Ectodermal cell (in vitro differentiated cells): Measurements from ENCODE around the gene KRT77.

Experiments
- H3K27ac ChIP-seq: 2 replicates; pipeline ENCODE4 v1.7.0; 2013; ENCODE audit warnings: mild to moderate bottlenecking, low read depth, low read length; ENCODE audit not compliant: insufficient read depth, poor library complexity, severe bottlenecking
- H3K27me3 ChIP-seq: 2 replicates; pipeline ENCODE4 v1.7.0; 2013; ENCODE audit warnings: mild to moderate bottlenecking, low read length; ENCODE audit not compliant: insufficient read depth, control insufficient read depth, poor library complexity, severe bottlenecking
- H3K36me3 ChIP-seq: one replicate; pipeline ENCODE4 v1.7.0; 2013; ENCODE audit warnings: low read length; ENCODE audit not compliant: control insufficient read depth, insufficient read depth
- H3K4me1 ChIP-seq: one replicate; pipeline ENCODE4 v1.7.0; 2013; ENCODE audit warnings: low read length; ENCODE audit not compliant: control insufficient read depth, insufficient read depth
- H3K4me3 ChIP-seq: 2 replicates; pipeline ENCODE4 v1.7.0; 2013; ENCODE audit warnings: low read depth, low read length, control low read depth; ENCODE audit not compliant: insufficient read depth
- H3K9me3 ChIP-seq: 2 replicates; pipeline ENCODE4 v1.7.0; 2013; ENCODE audit warnings: mild to moderate bottlenecking, low read length, moderate library complexity; ENCODE audit not compliant: control insufficient read depth
- WGBS, 2 experiments: methylation state at CpG; one replicate each; pipeline ENCODE4 v1.1.7; 2013; ENCODE audit warnings: missing lambda C conversion rate in 2 of 2; 5-methylcytosine and 5-hydroxymethylcytosine counted together

Gene KRT77

GRCh38 chr12:52661668-52662067, 41.7 kb downstream of the KRT77 start:
- Histone ChIP-seq H3K4me1 (no peaks in the 10 kb centered on the region), H3K9me3 (no peaks in the 10 kb centered on the region), H3K27me3 (no peaks in the 10 kb centered on the region), H3K27ac (no peak overlapping the region), H3K4me3 (no peak overlapping the region), H3K36me3 (no peaks in the 10 kb centered on the region)
- WGBS, 2 experiments = 95 to 97% methylated on average over 3 of the region's 3 CpGs

GRCh38 chr12:52660934-52661499, 42.3 kb downstream of the KRT77 start:
- no peaks in the 10 kb centered on the region for H3K27me3 ChIP-seq

DNA sequence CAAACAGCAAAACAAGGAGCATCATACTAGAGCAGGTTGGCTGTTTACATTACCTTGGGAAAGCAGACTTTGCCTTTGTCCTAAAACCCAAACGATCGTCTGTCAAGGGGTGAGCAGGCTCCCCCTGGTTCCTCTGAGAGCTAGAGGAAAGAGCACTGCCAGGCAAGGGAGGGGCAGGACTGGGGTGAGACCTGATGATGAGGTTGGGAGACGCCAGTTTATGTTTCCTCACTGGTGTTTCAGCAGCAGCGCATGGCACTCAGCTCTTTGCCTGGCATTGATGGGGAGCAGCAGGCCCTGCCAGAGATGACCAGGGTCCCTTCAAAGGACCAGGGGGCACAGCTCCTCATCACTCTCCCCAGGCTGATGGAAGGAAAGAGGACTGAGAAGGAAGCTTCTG, 43.4 kb downstream of the KRT77 start:
- H3K36me3 ChIP-seq = no peaks in the 10 kb centered on the region
- H3K27ac ChIP-seq = no peak overlapping the region
- H3K27me3 ChIP-seq = no peaks in the 10 kb centered on the region
- no peak overlapping the region for H3K4me3 ChIP-seq
- WGBS, 2 experiments = 88 to 91% methylated on average over 4 of the region's 4 CpGs
- no peaks in the 10 kb centered on the region for H3K9me3 ChIP-seq
- no peaks in the 10 kb centered on the region for H3K4me1 ChIP-seq

More at GRCh38 chr12:52660934-52661499, 42.3 kb downstream of the KRT77 start:
- 95% methylated on average over 2 to 3 of the region's 3 CpGs for WGBS, 2 experiments
- Histone ChIP-seq H3K9me3 (no peaks in the 10 kb centered on the region), H3K36me3 (no peaks in the 10 kb centered on the region), H3K27ac (no peak overlapping the region), H3K4me3 (no peak overlapping the region), H3K4me1 (no peaks in the 10 kb centered on the region)

- Histone ChIP-seq H3K27me3 (no peaks in the 10 kb centered on the region), H3K4me1 (no peaks in the 10 kb centered on the region), H3K4me3 (no peak overlapping the region), H3K36me3 (no peaks in the 10 kb centered on the region), H3K27ac (no peak overlapping the region), H3K9me3 (no peaks in the 10 kb centered on the region)
- WGBS, 2 experiments = 79 to 88% methylated on average over 7 of the region's 7 CpGs
Measured at GRCh38 chr12:52659395-52659794, 43.9 kb downstream of the KRT77 start.

- Histone ChIP-seq H3K4me1 (no peaks in the 10 kb centered on the region), H3K4me3 (no peak overlapping the region), H3K27me3 (no peaks in the 10 kb centered on the region), H3K36me3 (no peaks in the 10 kb centered on the region), H3K9me3 (no peaks in the 10 kb centered on the region), H3K27ac (no peak overlapping the region)
- WGBS, 2 experiments = 87 to 95% methylated on average over 3 to 4 of the region's 4 CpGs
Measured at GRCh38 chr12:52658196-52658595, 45.1 kb downstream of the KRT77 start.

- H3K4me1 ChIP-seq = no peaks in the 10 kb centered on the region
- no peak overlapping the region for H3K27ac ChIP-seq
- no peak overlapping the region for H3K4me3 ChIP-seq
- WGBS, 2 experiments = 89% methylated on average over 5 to 6 of the region's 6 CpGs
- no peaks in the 10 kb centered on the region for H3K27me3 ChIP-seq
- no peaks in the 10 kb centered on the region for H3K9me3 ChIP-seq
- H3K36me3 ChIP-seq = no peaks in the 10 kb centered on the region
Measured at GRCh38 chr12:52657250-52657902, 45.9 kb downstream of the KRT77 start.

- Histone ChIP-seq H3K9me3 (no peaks in the 10 kb centered on the region), H3K4me3 (no peak overlapping the region), H3K4me1 (no peaks in the 10 kb centered on the region), H3K36me3 (no peaks in the 10 kb centered on the region), H3K27me3 (no peaks in the 10 kb centered on the region), H3K27ac (no peak overlapping the region)
- WGBS, 2 experiments = 83% methylated on average over 4 of the region's 4 CpGs
Measured at GRCh38 chr12:52656616-52657015, 46.7 kb downstream of the KRT77 start.

GRCh38 chr12:52655720-52656124, 47.6 kb downstream of the KRT77 start:
- WGBS, 2 experiments = 86 to 91% methylated on average over 8 of the region's 8 CpGs
- Histone ChIP-seq H3K9me3 (no peaks in the 10 kb centered on the region), H3K36me3 (no peaks in the 10 kb centered on the region), H3K4me3 (no peak overlapping the region), H3K4me1 (no peaks in the 10 kb centered on the region), H3K27ac (no peak overlapping the region), H3K27me3 (no peaks in the 10 kb centered on the region)

- WGBS, 2 experiments = 77 to 79% methylated on average over 6 of the region's 6 CpGs
- Histone ChIP-seq H3K27me3 (no peaks in the 10 kb centered on the region), H3K36me3 (no peaks in the 10 kb centered on the region), H3K4me1 (no peaks in the 10 kb centered on the region), H3K27ac (no peak overlapping the region), H3K4me3 (no peak overlapping the region), H3K9me3 (no peaks in the 10 kb centered on the region)
Measured at GRCh38 chr12:52655251-52655650, 48.1 kb downstream of the KRT77 start.

DNA sequence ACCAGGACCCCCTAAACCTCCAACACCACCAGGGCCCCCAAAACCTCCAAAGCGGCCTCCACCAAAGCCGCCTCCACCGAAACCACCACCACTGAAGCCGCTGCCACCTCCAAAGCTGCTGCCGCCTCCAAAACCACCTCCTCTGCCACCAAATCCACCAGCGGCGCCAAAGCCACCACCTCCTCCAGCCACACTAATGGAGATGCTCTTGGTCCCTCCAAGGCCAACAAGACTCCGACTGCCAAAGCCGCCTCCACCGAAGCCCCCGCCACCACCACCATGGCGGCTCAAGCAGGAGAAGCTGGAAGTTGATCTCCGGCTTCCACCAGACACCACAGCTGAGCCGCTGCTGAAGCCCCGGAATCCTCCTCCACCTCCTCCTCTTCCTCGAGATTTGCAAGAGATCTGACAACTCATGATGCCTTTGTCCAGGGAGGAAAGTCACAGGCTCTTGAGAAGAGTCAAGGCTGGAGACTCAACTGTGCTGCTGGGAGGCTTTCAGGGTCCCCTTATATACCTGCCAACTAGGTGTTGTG, 51.5 kb downstream of the KRT77 start, which contains the start of gene KRT2:
KRT2 (minus strand) TSS at position 486 of the 536 bp plus-strand sequence; CDS start at position 417, 69 bp downstream.
- Histone ChIP-seq H3K27me3 (no peaks in the 10 kb centered on the region), H3K4me1 (no peaks in the 10 kb centered on the region), H3K36me3 (no peaks in the 10 kb centered on the region), H3K4me3 (no peak within 1 kb of the TSS), H3K27ac (no peak within 1 kb of the TSS), H3K9me3 (no peaks in the 10 kb centered on the region)
- WGBS, 2 experiments = 90 to 91% methylated on average over 16 of the region's 16 CpGs
